HepG2 (cell line): ENCODE measurements around the gene JPH4. TPM values are rescaled to one million over a fixed set of nuclear protein-coding genes. Genes with fewer than 3 reads are reported as not detected.

Source experiments
- ATAD3A ChIP-seq: sonication (generic); formaldehyde crosslinking; IDR thresholded peaks from 2 replicates; pipeline ENCODE4 v1.4.0; 2020; ENCODE audit warnings: missing genetic modification reagents
- FOXC1 ChIP-seq: sonication (generic); formaldehyde crosslinking; IDR thresholded peaks from 2 replicates; pipeline ENCODE4 v1.8.0; 2022; ENCODE audit warnings: mild to moderate bottlenecking, missing genetic modification reagents, borderline replicate concordance
- GATAD2A ChIP-seq: IDR thresholded peaks from 2 replicates; pipeline ENCODE4 v1.6.1; 2016
- HNRNPH1 ChIP-seq: fragments of 200-400 bp; formaldehyde crosslinking; optimal IDR thresholded peaks from 2 replicates; pipeline ENCODE3; 2017; ENCODE audit warnings: mild to moderate bottlenecking, low read depth, low read length
- KLF12 ChIP-seq: sonication (generic); formaldehyde crosslinking; IDR thresholded peaks from 2 replicates; pipeline ENCODE4 v1.4.0; 2020; ENCODE audit warnings: missing genetic modification reagents, borderline replicate concordance
- MLXIP ChIP-seq: sonication (generic); formaldehyde crosslinking; IDR thresholded peaks from 2 replicates; pipeline ENCODE4 v1.9.0; 2021; ENCODE audit warnings: missing genetic modification reagents, borderline replicate concordance
- RNF219 ChIP-seq: sonication (generic); formaldehyde crosslinking; IDR thresholded peaks from 2 replicates; pipeline ENCODE4 v1.5.0; 2020; ENCODE audit warnings: mild to moderate bottlenecking, missing genetic modification reagents
- TBX2 ChIP-seq: sonication (generic); formaldehyde crosslinking; IDR thresholded peaks from 2 replicates; pipeline ENCODE4 v1.5.0; 2020; ENCODE audit warnings: missing genetic modification reagents, mild to moderate bottlenecking, borderline replicate concordance
- TEAD2 ChIP-seq: sonication (generic); formaldehyde crosslinking; IDR thresholded peaks from 2 replicates; pipeline ENCODE4 v1.9.0; 2021; ENCODE audit warnings: missing genetic modification reagents
- TFDP2 ChIP-seq: sonication (generic); formaldehyde crosslinking; IDR thresholded peaks from 2 replicates; pipeline ENCODE4 v1.4.0; 2020; ENCODE audit warnings: missing genetic modification reagents
- ZBTB2 ChIP-seq: sonication (generic); formaldehyde crosslinking; IDR thresholded peaks from 2 replicates; pipeline ENCODE4 v1.8.0; 2022; ENCODE audit warnings: low read depth, missing genetic modification reagents
- ZBTB21 ChIP-seq: sonication (generic); formaldehyde crosslinking; IDR thresholded peaks from 2 replicates; pipeline ENCODE4 v1.4.0; 2020; ENCODE audit warnings: missing genetic modification reagents
- ZNF333 ChIP-seq: sonication (generic); formaldehyde crosslinking; IDR thresholded peaks from 2 replicates; pipeline ENCODE4 v1.4.0; 2020; ENCODE audit warnings: mild to moderate bottlenecking, missing genetic modification reagents, borderline replicate concordance
- ZNF557 ChIP-seq: sonication (generic); formaldehyde crosslinking; IDR thresholded peaks from 2 replicates; pipeline ENCODE4 v1.4.0; 2020; ENCODE audit warnings: missing genetic modification reagents
- ZNF770 ChIP-seq: sonication (generic); formaldehyde crosslinking; IDR thresholded peaks from 2 replicates; pipeline ENCODE4 v1.5.0; 2020; ENCODE audit warnings: mild to moderate bottlenecking, missing genetic modification reagents
- ZSCAN20 ChIP-seq: sonication (generic); formaldehyde crosslinking; IDR thresholded peaks from 2 replicates; pipeline ENCODE4 v1.4.0; 2020; ENCODE audit warnings: missing genetic modification reagents, mild to moderate bottlenecking, borderline replicate concordance
- ZXDC ChIP-seq: sonication (generic); formaldehyde crosslinking; IDR thresholded peaks from 2 replicates; pipeline ENCODE4 v1.5.0; 2020; ENCODE audit warnings: mild to moderate bottlenecking, missing genetic modification reagents
- polyA plus RNA-seq, 8 experiments: library from polyadenylated mRNA; depleted of rRNA in 3 of 8; stranded (reverse) in 7 of 8; unstranded in 1 of 8; fragments of >200 nt; fragmentation: Illumina TruSeq in 4 of 8; extraction: Trizol in 4 of 8; gene quantifications; 2 replicates each; pipeline versions ENCODE4 v1.2.1 to v1.2.3, GENCODE V29; 2011 to 2016; ENCODE audit warnings: low read depth in 4 of 8, missing spikeins in 1 of 8, mixed read lengths in 1 of 8; ENCODE audit not compliant: insufficient read depth in 1 of 8
- total RNA-seq, 5 experiments: library from RNA; depleted of rRNA; stranded (reverse); fragments of >200 nt; fragmentation: Illumina TruSeq; extraction: Trizol; gene quantifications; 2 replicates each; pipeline ENCODE4 v1.2.3, GENCODE V29; 2016; ENCODE audit warnings: low read depth in 1 of 5

The JPH4 gene
- total and polyA plus RNA-seq, 2 of the 13 experiments (the other 11 are each of a cell fraction or from before 2014, with no cell fraction given): 0.08 to 0.22 TPM

- no peak for TF ChIP-seq ZXDC
- TF ChIP-seq ZNF557 (CRISPR knock-in tag): no peak
- no peak for TF ChIP-seq TFDP2 (CRISPR knock-in tag)
- no peak for TF ChIP-seq HNRNPH1
- TF ChIP-seq MLXIP: 0 out of 2 replicates have a peak, but pooled peaks have one; percentile 41
- TF ChIP-seq ZSCAN20 (CRISPR knock-in tag): 0 out of 2 replicates have a peak, but pooled peaks have one; percentile 36
- no peak for TF ChIP-seq TEAD2 (CRISPR knock-in tag)
- no peak for TF ChIP-seq FOXC1
- TF ChIP-seq ATAD3A (CRISPR knock-in tag): no peak
- TF ChIP-seq GATAD2A: no peak
- no peak for TF ChIP-seq ZBTB2 (CRISPR knock-in tag)
- TF ChIP-seq ZNF333: no peak
- TF ChIP-seq ZBTB21 (CRISPR knock-in tag): no peak
- TF ChIP-seq ZNF770: no peak
- TF ChIP-seq RNF219: no peak
- peak; percentile 54; the same call in 1 of the 2 replicates for TF ChIP-seq KLF12
- TF ChIP-seq TBX2 (CRISPR knock-in tag): peak; percentile 24; the same call in 1 of the 2 replicates
These were observed 34.2 kb upstream of the JPH4 start (continued) for GRCh38 chr14:23612802-23613201.
